Activated B cell treated with CpG ODN at 0.5 μM for 24 hours (primary cell): ENCODE results near the gene PGS1. TPM values are rescaled to one million over a fixed set of nuclear protein-coding genes. Genes with fewer than 3 reads are reported as not detected.
A peak's percentile ranks its signal among the peaks of the same experiment; 100 is the strongest.

ENCODE experiments used
- ATAC-seq: fragments of 200-7000 bp; cut with Tn5 transposase; one replicate; pipeline ENCODE4 v1.10.0; 2021; ENCODE audit warnings: low read depth, mild to moderate bottlenecking, moderate library complexity
- CTCF ChIA-PET: fragments of 350-600 bp; sonication (Branson Sonifier 250); formaldehyde crosslinking; loops from one replicate; lab custom pipeline; 2021; ENCODE audit warnings: antibody characterized with exemption; lab: Charles Lee
- POLR2A ChIA-PET: fragments of 350-600 bp; sonication (Branson Sonifier 250); formaldehyde crosslinking; loops from one replicate; lab custom pipeline; 2021; ENCODE audit warnings: antibody characterized with exemption; lab: Charles Lee
- DNase-seq: peaks from one replicate; pipeline ENCODE4 v3.0.0; 2022
- H3K27ac Mint-ChIP-seq: one replicate; pipeline ENCODE4 v1.8.0; 2020; ENCODE audit warnings: mixed read lengths
- H3K27me3 Mint-ChIP-seq: one replicate; pipeline ENCODE4 v1.8.0; 2021; ENCODE audit warnings: mixed read lengths
- H3K36me3 Mint-ChIP-seq: one replicate; pipeline ENCODE4 v1.8.0; 2021; ENCODE audit warnings: low read depth, mixed read lengths
- H3K4me1 Mint-ChIP-seq: one replicate; pipeline ENCODE4 v1.8.0; 2021; ENCODE audit warnings: mixed read lengths
- H3K4me3 Mint-ChIP-seq: one replicate; pipeline ENCODE4 v1.8.0; 2020; ENCODE audit warnings: mild to moderate bottlenecking, mixed read lengths
- H3K9me3 Mint-ChIP-seq: one replicate; pipeline ENCODE4 v1.8.0; 2020; ENCODE audit warnings: mixed read lengths
- CTCF ChIP-seq: fragments of 200-600 bp; IDR thresholded peaks from one replicate; pipeline ENCODE4 v1.8.0; 2022; ENCODE audit warnings: antibody characterized with exemption, mild to moderate bottlenecking
- intact Hi-C: fragments of 100-400 bp; cut with micrococcal nuclease; formaldehyde crosslinking; loops from one replicate; pipeline ENCODE4 v1.15.1; 2024
- total RNA-seq: library from RNA; stranded (reverse); gene quantifications from 2 replicates; pipeline ENCODE4 v1.2.3, GENCODE V29; 2022

PGS1 gene
- total RNA-seq, 1 donor from 2014 or later, result 76.1 TPM

- H3K4me1 Mint-ChIP-seq, result peaks cover 45% of the 10 kb centered on the region
- intact Hi-C loops, result no loop called here
- no peaks in the 10 kb centered on the region for H3K9me3 Mint-ChIP-seq
- no peak for TF ChIP-seq CTCF
- DNase-seq (no peak), ATAC-seq (no peak)
- POLR2A ChIA-PET, result interaction anchor here (1.0 kb wide), 1 partner anchor 25 kb away, joined by 3 read pairs; no protein-coding TSS in a partner anchor
- no peaks in the 10 kb centered on the region for H3K27me3 Mint-ChIP-seq
- no peak overlapping the region for H3K4me3 Mint-ChIP-seq
- H3K36me3 Mint-ChIP-seq, result no peaks in the 10 kb centered on the region
- CTCF ChIA-PET, result no interaction called here
- no peak overlapping the region for H3K27ac Mint-ChIP-seq
Measured at GRCh38 chr17:78332991-78333390, 45.5 kb upstream of the PGS1 start.

GRCh38 chr17:78335209-78335608 is 43.2 kb upstream of the PGS1 start:
- Mint-ChIP-seq H3K27ac (peak overlapping the region; percentile 1), H3K9me3 (no peaks in the 10 kb centered on the region), H3K27me3 (no peaks in the 10 kb centered on the region), H3K4me1 (peaks cover 60% of the 10 kb centered on the region), H3K4me3 (no peak overlapping the region), H3K36me3 (no peaks in the 10 kb centered on the region)
- intact Hi-C loops, result no loop called here
- CTCF ChIA-PET, result interaction anchor here (1.2 to 1.8 kb wide), 2 partner anchors 16 to 21 kb away, joined by 4 read pairs; no protein-coding TSS in a partner anchor
- POLR2A ChIA-PET, result interaction anchor here (1.1 to 3.5 kb wide), 3 partner anchors 9 to 21 kb away, joined by 6 to 21 read pairs (median 9); no protein-coding TSS in a partner anchor
- DNase-seq (no peak), ATAC-seq (no peak)
- TF ChIP-seq CTCF, result no peak

DNA sequence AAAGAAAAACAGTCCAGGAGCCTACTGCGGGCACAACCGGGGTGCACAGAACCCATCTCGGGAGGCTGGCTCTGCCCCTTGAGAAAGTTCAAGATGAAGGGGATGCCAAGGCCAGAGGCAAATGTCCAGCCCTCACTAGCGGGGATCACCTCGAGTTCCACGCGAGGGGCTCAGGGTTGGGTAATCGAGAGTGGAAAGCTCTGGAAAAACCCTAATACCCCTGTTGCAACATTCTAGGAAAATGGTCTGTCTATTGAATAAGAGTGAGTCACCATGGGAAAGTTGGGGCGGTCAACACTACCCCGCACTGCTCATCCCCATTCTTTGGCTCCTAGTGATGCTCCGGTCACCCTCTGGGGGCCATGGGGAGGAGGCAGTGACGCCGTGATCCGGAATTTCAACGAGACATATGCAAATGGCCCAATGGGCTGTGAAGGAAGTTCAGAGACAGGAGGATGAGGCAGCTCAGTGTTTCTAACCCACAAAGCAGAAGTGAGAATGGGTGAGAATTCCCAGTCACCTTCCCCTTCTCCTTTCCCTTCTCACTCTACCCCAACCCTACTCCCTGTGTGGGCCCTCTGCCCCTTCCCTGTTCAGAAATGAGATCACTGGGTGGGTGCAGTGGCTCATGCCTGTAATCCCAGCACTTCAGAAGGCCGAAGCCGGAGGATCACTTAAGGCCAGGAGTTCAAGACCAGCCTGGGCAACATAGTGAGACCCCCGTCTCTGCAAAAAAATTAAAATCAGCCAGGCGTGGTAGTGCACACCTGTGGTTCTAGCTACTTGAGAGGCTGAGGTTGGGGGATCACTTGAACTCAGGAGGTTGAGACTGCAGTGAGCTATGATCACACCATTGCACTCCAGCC is 41.0 kb upstream of the PGS1 start:
- H3K27ac Mint-ChIP-seq, result peak overlapping the region; percentile 96

DNA sequence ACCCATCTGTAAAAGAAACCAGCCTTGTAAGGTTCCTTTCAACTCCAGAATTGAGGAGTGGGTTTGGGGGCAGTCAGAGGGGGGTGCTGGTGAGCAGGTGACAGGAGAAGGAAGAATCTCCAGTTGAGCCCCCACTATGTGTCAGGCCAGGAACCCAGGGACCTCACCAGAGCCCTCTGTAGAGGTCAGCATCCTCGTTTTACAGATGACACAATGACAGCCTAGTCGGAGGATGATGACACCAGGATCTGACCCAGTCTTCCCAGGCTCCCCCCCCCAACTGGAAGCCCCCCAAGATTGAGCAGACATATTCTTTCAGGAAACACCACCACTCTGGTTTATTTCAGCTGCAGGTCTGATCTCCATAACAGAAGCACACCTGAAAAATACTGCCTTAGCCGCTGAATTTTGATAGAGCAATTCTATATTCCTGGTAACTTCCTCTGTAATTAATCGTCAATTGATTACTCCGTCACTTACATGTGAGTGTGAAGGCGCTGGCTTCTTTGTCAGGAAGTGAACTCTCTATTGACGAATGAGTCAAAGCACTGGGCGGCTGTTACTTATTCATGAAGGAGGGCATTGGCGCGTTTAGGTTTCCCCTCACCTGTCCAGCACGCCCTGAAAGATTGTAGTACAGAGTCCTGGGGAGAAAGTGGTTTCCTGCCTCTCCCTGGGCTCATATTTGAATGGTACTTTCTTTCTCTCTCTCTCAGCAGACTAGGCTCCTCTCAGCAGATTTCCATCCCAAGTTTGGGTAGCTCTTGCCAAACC is 39.8 kb upstream of the PGS1 start:
- Mint-ChIP-seq H3K27ac (peak overlapping the region; percentile 96), H3K4me3 (peak overlapping the region; percentile 82), H3K9me3 (no peaks in the 10 kb centered on the region), H3K4me1 (peaks cover 78% of the 10 kb centered on the region), H3K27me3 (no peaks in the 10 kb centered on the region), H3K36me3 (no peaks in the 10 kb centered on the region)
- ATAC-seq, result peak; percentile 13
- CTCF ChIA-PET, result interaction anchor here (0.6 to 5.5 kb wide), 3 partner anchors 11 to 22 kb away, joined by 3 to 29 read pairs (median 7); partner anchors contain the start of gene SOCS3
- no peak for TF ChIP-seq CTCF
- intact Hi-C loops, result no loop called here
- POLR2A ChIA-PET, result interaction anchor here (0.6 to 1.3 kb wide), 7 partner anchors 21 to 383 kb away, joined by 3 to 10 read pairs (median 6); no protein-coding TSS in a partner anchor
- no peak for DNase-seq

More for the DNA sequence above, 41.0 kb upstream of the PGS1 start:
- POLR2A ChIA-PET, result interaction anchor here (0.7 to 2.1 kb wide), 9 partner anchors 12 to 878 kb away, joined by 3 to 10 read pairs (median 3); partner anchors contain the start of gene TNRC6C
- TF ChIP-seq CTCF, result no peak
- peak; percentile 76 for ATAC-seq
- Mint-ChIP-seq H3K27me3 (no peaks in the 10 kb centered on the region), H3K36me3 (no peaks in the 10 kb centered on the region), H3K9me3 (no peaks in the 10 kb centered on the region), H3K4me1 (peaks cover 72% of the 10 kb centered on the region), H3K4me3 (peak overlapping the region; percentile 82)
- intact Hi-C loops, result loop anchor here (1.0 kb wide), 4 partner anchors 19 to 47 kb away; partner anchors contain the start of gene SOCS3
- peak; percentile 66 for DNase-seq
- CTCF ChIA-PET, result interaction anchor here (1.4 to 5.5 kb wide), 3 partner anchors 19 to 86 kb away, joined by 3 to 29 read pairs (median 7); partner anchors contain the start of gene SOCS3
